ENCODE data around the gene TEK.

DNA sequence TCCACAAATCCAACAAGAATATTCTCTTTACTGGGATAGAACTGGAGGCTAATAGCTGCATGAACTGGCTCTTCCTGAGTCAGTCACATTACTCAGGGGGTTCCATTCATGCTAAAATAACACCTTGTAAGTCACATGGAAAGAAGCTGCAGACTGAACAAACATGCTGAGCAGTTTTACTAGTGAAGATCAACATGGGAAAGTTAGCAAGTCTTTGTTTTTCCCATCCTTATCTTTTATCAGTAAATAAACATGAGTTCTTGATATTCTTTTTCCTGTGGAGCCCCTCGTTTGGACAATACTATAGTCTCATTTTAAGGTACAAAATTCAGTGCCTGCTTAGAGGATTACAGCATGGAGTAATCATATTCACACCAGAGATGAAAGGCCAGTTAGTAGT, 43.7 kb upstream of the TEK start:
- TF ChIP-seq, protein P1, sequence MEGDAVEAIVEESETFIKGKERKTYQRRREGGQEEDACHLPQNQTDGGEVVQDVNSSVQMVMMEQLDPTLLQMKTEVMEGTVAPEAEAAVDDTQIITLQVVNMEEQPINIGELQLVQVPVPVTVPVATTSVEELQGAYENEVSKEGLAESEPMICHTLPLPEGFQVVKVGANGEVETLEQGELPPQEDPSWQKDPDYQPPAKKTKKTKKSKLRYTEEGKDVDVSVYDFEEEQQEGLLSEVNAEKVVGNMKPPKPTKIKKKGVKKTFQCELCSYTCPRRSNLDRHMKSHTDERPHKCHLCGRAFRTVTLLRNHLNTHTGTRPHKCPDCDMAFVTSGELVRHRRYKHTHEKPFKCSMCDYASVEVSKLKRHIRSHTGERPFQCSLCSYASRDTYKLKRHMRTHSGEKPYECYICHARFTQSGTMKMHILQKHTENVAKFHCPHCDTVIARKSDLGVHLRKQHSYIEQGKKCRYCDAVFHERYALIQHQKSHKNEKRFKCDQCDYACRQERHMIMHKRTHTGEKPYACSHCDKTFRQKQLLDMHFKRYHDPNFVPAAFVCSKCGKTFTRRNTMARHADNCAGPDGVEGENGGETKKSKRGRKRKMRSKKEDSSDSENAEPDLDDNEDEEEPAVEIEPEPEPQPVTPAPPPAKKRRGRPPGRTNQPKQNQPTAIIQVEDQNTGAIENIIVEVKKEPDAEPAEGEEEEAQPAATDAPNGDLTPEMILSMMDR (IDR thresholded peaks at IDR 0.05; ENCODE audit: borderline replicate concordance, extremely low read depth, low read length, poor library complexity, severe bottlenecking): no peak
- TF ChIP-seq EZH2 (IDR thresholded peaks at IDR 0.05; ENCODE audit: borderline replicate concordance, low read depth, low read length, severe bottlenecking): no peak

Data from DND-41 (cell line).